Measurements from ENCODE around the gene CTPS2. TPM values are rescaled to one million over a fixed set of nuclear protein-coding genes. Genes with fewer than 3 reads are reported as not detected.
"Not testable (repeated sequence)": the region's sequence is repeated elsewhere in the genome, so short reads cannot be mapped to it uniquely, and the experiment has no call there.

The CTPS2 gene
- total and polyA plus RNA-seq, 10 of the 15 experiments (the other 5 are each of a cell fraction or from before 2014, with no cell fraction given): 5.9 to 17.8 (median 14.2) TPM

- POLR2A ChIA-PET; DNase-seq (ENCODE audit: low read depth, low spot score); H3K79me2 ChIP-seq (ENCODE audit: control insufficient read depth, insufficient read depth, low read length); H3K36me3 ChIP-seq (ENCODE audit: control insufficient read depth in 2 of 2, insufficient read depth in 2 of 2, low read length in 1 of 2); FAIRE-seq; CTCF ChIA-PET; H2AFZ ChIP-seq (ENCODE audit: control insufficient read depth, low read depth, low read length); RAD21 ChIA-PET (ENCODE audit: unreplicated experiment); in situ Hi-C loops (cut with MboI); H3K9ac ChIP-seq (ENCODE audit: control insufficient read depth, insufficient read depth, low read length); H4K20me1 ChIP-seq (ENCODE audit: control insufficient read depth, insufficient read depth); H3K27ac ChIP-seq (ENCODE audit: control insufficient read depth, insufficient read depth); H3K4me3 ChIP-seq; SMC1A ChIA-PET (ENCODE audit: uncharacterized antibody, unreplicated experiment); BruUV-seq (replicated peaks); H3K4me2 ChIP-seq (ENCODE audit: control insufficient read depth, insufficient read depth); H3K9me3 ChIP-seq (replicated peaks; ENCODE audit: control insufficient read depth, insufficient read depth, low read length); intact Hi-C loops (cut with micrococcal nuclease; ENCODE audit: unreplicated experiment); H3K4me1 ChIP-seq (ENCODE audit: control insufficient read depth, insufficient read depth, low read length); H3K27me3 ChIP-seq (replicated peaks in 1 of 2; ENCODE audit: control insufficient read depth in 2 of 2, insufficient read depth in 2 of 2, low read length in 1 of 2): not testable (repeated sequence)
- ATAC-seq: peak; percentile 77
- whole genome bisulfite sequencing (ENCODE audit: insufficient coverage, insufficient replicate concordance, low lambda C conversion rate, missing lambda C conversion rate): 89% methylated on average over 5 of the region's 5 CpGs
- TF ChIP-seq ZNF687 (IDR thresholded peaks at IDR 0.05): 0 out of 2 replicates have a peak, but pooled peaks have one; percentile 24
These were observed 14.0 kb upstream of the CTPS2 start for GRCh38 chrX:16726347-16726988.

GRCh38 chrX:16725072-16725471 lies 12.6 kb upstream of the CTPS2 start:
- DNase-seq (ENCODE audit: low read depth, low spot score): no peak
- SMC1A ChIA-PET (ENCODE audit: uncharacterized antibody, unreplicated experiment): no interaction called here
- H3K4me3 ChIP-seq: no peak overlapping the region
- ATAC-seq: no peak
- H2AFZ ChIP-seq (ENCODE audit: control insufficient read depth, low read depth, low read length): no peak overlapping the region
- no TSS peak for BruUV-seq (replicated peaks)
- H3K9ac ChIP-seq (ENCODE audit: control insufficient read depth, insufficient read depth, low read length): no peak overlapping the region
- H3K27me3 ChIP-seq (replicated peaks in 1 of 2; ENCODE audit: control insufficient read depth in 2 of 2, insufficient read depth in 2 of 2, low read length in 1 of 2): no peaks in the 10 kb centered on the region
- in situ Hi-C loops (cut with MboI) (no loop called here), intact Hi-C loops (cut with micrococcal nuclease; ENCODE audit: unreplicated experiment) (no loop called here)
- FAIRE-seq: no peak
- RAD21 ChIA-PET (ENCODE audit: unreplicated experiment): no interaction called here
- H3K4me2 ChIP-seq (ENCODE audit: control insufficient read depth, insufficient read depth): no peak overlapping the region
- no peaks in the 10 kb centered on the region for H3K4me1 ChIP-seq (ENCODE audit: control insufficient read depth, insufficient read depth, low read length)
- POLR2A ChIA-PET: no interaction called here
- no peaks in the 10 kb centered on the region for H3K9me3 ChIP-seq (replicated peaks; ENCODE audit: control insufficient read depth, insufficient read depth, low read length)
- H3K79me2 ChIP-seq (ENCODE audit: control insufficient read depth, insufficient read depth, low read length): peaks cover 13% of the 10 kb centered on the region
- 85% methylated on average over 7 of the region's 7 CpGs for WGBS (ENCODE audit: insufficient coverage, insufficient replicate concordance, low lambda C conversion rate, missing lambda C conversion rate)
- no peaks in the 10 kb centered on the region for H3K36me3 ChIP-seq (ENCODE audit: control insufficient read depth in 2 of 2, insufficient read depth in 2 of 2, low read length in 1 of 2)
- H4K20me1 ChIP-seq (ENCODE audit: control insufficient read depth, insufficient read depth): no peaks in the 10 kb centered on the region
- H3K27ac ChIP-seq (ENCODE audit: control insufficient read depth, insufficient read depth): no peak overlapping the region
- CTCF ChIA-PET: no interaction called here
- TF ChIP-seq STAT1 (conservative IDR thresholded peaks at IDR 0.05) (no peak), PBX3 (IDR thresholded peaks at IDR 0.05; ENCODE audit: insufficient replicate concordance, low read depth, low read length) (no peak), NR2C1 (IDR thresholded peaks at IDR 0.05) (no peak), MYB (IDR thresholded peaks at IDR 0.05; ENCODE audit: borderline replicate concordance, low read depth, low read length) (no peak), WRNIP1 (IDR thresholded peaks at IDR 0.05; ENCODE audit: borderline replicate concordance, low read depth, low read length) (no peak), BCL3 (IDR thresholded peaks at IDR 0.05; ENCODE audit: borderline replicate concordance, insufficient read depth, low read depth, low read length, poor library complexity, severe bottlenecking) (no peak), TBL1XR1 (IDR thresholded peaks at IDR 0.05; ENCODE audit: low read depth, low read length) (no peak), BHLHE40 (IDR thresholded peaks at IDR 0.05; ENCODE audit: borderline replicate concordance in 1 of 2, low read depth in 2 of 2, low read length in 1 of 2) (no peak), CBX3 (IDR thresholded peaks at IDR 0.05; ENCODE audit: borderline replicate concordance, low read depth) (no peak)
